ENCODE data around the gene LIX1L.

DNA sequence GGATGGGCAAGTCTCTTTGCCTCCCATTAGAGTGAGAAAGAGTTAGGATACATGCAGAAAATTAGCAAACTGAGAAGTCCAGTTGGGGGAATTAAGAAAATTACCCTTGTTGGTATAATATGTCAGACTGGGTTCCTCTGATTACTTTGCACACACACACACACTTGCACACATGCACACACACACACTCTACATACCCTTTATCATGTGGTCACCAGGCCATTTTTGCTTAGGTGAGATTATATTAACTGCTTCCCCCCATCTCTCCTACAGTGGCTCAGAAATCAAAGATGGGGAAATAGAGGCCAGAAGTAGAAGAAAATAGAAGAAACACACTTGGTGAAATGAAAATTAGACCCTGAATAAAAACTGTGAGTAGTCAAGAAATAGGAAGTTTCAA, 917 bp upstream of the LIX1L start:
- TF ChIP-seq, protein P1, sequence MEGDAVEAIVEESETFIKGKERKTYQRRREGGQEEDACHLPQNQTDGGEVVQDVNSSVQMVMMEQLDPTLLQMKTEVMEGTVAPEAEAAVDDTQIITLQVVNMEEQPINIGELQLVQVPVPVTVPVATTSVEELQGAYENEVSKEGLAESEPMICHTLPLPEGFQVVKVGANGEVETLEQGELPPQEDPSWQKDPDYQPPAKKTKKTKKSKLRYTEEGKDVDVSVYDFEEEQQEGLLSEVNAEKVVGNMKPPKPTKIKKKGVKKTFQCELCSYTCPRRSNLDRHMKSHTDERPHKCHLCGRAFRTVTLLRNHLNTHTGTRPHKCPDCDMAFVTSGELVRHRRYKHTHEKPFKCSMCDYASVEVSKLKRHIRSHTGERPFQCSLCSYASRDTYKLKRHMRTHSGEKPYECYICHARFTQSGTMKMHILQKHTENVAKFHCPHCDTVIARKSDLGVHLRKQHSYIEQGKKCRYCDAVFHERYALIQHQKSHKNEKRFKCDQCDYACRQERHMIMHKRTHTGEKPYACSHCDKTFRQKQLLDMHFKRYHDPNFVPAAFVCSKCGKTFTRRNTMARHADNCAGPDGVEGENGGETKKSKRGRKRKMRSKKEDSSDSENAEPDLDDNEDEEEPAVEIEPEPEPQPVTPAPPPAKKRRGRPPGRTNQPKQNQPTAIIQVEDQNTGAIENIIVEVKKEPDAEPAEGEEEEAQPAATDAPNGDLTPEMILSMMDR (conservative IDR thresholded peaks at IDR 0.05; ENCODE audit: low read length) = no peak
- no peak for TF ChIP-seq EZH2phosphoT487 (IDR thresholded peaks at IDR 0.05; ENCODE audit: borderline replicate concordance, low read depth, low read length)

Data from OCI-LY7 (cell line).